ENCODE results near the gene SYT12. TPM values are rescaled to one million over a fixed set of nuclear protein-coding genes. Genes with fewer than 3 reads are reported as not detected.

Gene SYT12
- total RNA-seq, 4 donors from 2014 or later, result 0.33 to 0.64 TPM; not detected in 2

GRCh38 chr11:67014343-67014742, 8.6 kb upstream of the SYT12 start:
- in situ Hi-C loops (cut with MboI; ENCODE audit: low sequenced_read_pairs in 4 of 4), result no loop called here
- Histone ChIP-seq H3K27me3 (no peaks in the 10 kb centered on the region), H3K4me1 (no peaks in the 10 kb centered on the region), H3K27ac (no peak overlapping the region), H3K9me3 (no peaks in the 10 kb centered on the region), H3K4me3 (no peak overlapping the region), H3K36me3 (no peaks in the 10 kb centered on the region)
- TF ChIP-seq POLR2A (IDR thresholded peaks at IDR 0.05) (no peak), CTCF (IDR thresholded peaks at IDR 0.05 in 4 of 5, conservative IDR thresholded peaks at IDR 0.05 in 1 of 5) (no peak)
- intact Hi-C loops (cut with DNase I; ENCODE audit: low total_unique reads), result no loop called here
- no peak for DNase-seq
- no peak for ATAC-seq

- Histone ChIP-seq H3K36me3 (no peaks in the 10 kb centered on the region), H3K4me3 (no peak overlapping the region), H3K27me3 (no peaks in the 10 kb centered on the region), H3K27ac (no peak overlapping the region), H3K4me1 (no peaks in the 10 kb centered on the region), H3K9me3 (no peaks in the 10 kb centered on the region)
- DNase-seq (no peak), ATAC-seq (no peak)
- intact Hi-C loops (cut with DNase I; ENCODE audit: low total_unique reads) (no loop called here), in situ Hi-C loops (cut with MboI; ENCODE audit: low sequenced_read_pairs in 4 of 4) (no loop called here)
- no peak for TF ChIP-seq POLR2A (IDR thresholded peaks at IDR 0.05)
- no peak for TF ChIP-seq CTCF (IDR thresholded peaks at IDR 0.05 in 4 of 5, conservative IDR thresholded peaks at IDR 0.05 in 1 of 5)
These were observed 7.9 kb upstream of the SYT12 start for GRCh38 chr11:67015048-67015447.

GRCh38 chr11:67016550-67016949, 6.4 kb upstream of the SYT12 start:
- Histone ChIP-seq H3K36me3 (no peaks in the 10 kb centered on the region), H3K4me3 (no peak overlapping the region), H3K4me1 (no peaks in the 10 kb centered on the region), H3K27me3 (no peaks in the 10 kb centered on the region), H3K27ac (no peak overlapping the region), H3K9me3 (no peaks in the 10 kb centered on the region)
- DNase-seq, result no peak
- TF ChIP-seq CTCF (IDR thresholded peaks at IDR 0.05 in 4 of 5, conservative IDR thresholded peaks at IDR 0.05 in 1 of 5) (no peak), POLR2A (IDR thresholded peaks at IDR 0.05) (no peak)
- intact Hi-C loops (cut with DNase I; ENCODE audit: low total_unique reads) (no loop called here), in situ Hi-C loops (cut with MboI; ENCODE audit: low sequenced_read_pairs in 4 of 4) (no loop called here)
- no peak for ATAC-seq

GRCh38 chr11:67020949-67021348, 2.0 kb upstream of the SYT12 start:
- H3K36me3 ChIP-seq, result no peaks in the 10 kb centered on the region
- peaks cover 0 to 14% (median 6%) of the 10 kb centered on the region in 3 donors for H3K27me3 ChIP-seq
- in situ Hi-C loops (cut with MboI; ENCODE audit: low sequenced_read_pairs in 4 of 4), result no loop called here
- DNase-seq, result no peak
- ATAC-seq, result no peak
- H3K4me3 ChIP-seq, result no peak overlapping the region
- TF ChIP-seq POLR2A (IDR thresholded peaks at IDR 0.05), result no peak
- TF ChIP-seq CTCF (IDR thresholded peaks at IDR 0.05 in 4 of 5, conservative IDR thresholded peaks at IDR 0.05 in 1 of 5), result no peak
- H3K4me1 ChIP-seq, result peaks cover 8% of the 10 kb centered on the region in 2 donors
- intact Hi-C loops (cut with DNase I; ENCODE audit: low total_unique reads), result no loop called here
- H3K9me3 ChIP-seq, result no peaks in the 10 kb centered on the region
- no peak overlapping the region for H3K27ac ChIP-seq

- no peaks in the 10 kb centered on the region for H3K36me3 ChIP-seq
- peaks cover 0 to 14% (median 6%) of the 10 kb centered on the region in 3 donors for H3K27me3 ChIP-seq
- in situ Hi-C loops (cut with MboI; ENCODE audit: low sequenced_read_pairs in 4 of 4), result no loop called here
- intact Hi-C loops (cut with DNase I; ENCODE audit: low total_unique reads), result no loop called here
- no peaks in the 10 kb centered on the region for H3K9me3 ChIP-seq
- no peak for TF ChIP-seq POLR2A (IDR thresholded peaks at IDR 0.05)
- TF ChIP-seq CTCF (IDR thresholded peaks at IDR 0.05 in 4 of 5, conservative IDR thresholded peaks at IDR 0.05 in 1 of 5), result no peak
- no peak for ATAC-seq
- peak overlapping the region; percentile 47 to 59 (median 51) for H3K4me3 ChIP-seq
- no peak for DNase-seq
- peaks cover 8% of the 10 kb centered on the region in 2 donors for H3K4me1 ChIP-seq
- H3K27ac ChIP-seq, result no peak overlapping the region
These were observed 497 bp upstream of the SYT12 start for GRCh38 chr11:67022341-67022933.
